PC-9 (cell line): ENCODE data around the gene AMPD2. TPM values are rescaled to one million over a fixed set of nuclear protein-coding genes. Genes with fewer than 3 reads are reported as not detected.
"Not testable (repeated sequence)": the region's sequence is repeated elsewhere in the genome, so short reads cannot be mapped to it uniquely, and the experiment has no call there.

Experiments
- BruUV-seq: library from RNA; stranded (reverse); fragments of 400-500 nt; replicated peaks from 2 replicates; lab custom pipeline; 2021; lab: Mats Ljungman, UMichigan
- CTCF ChIA-PET: fragments of 300-600 bp; sonication (Branson Sonifier 250); formaldehyde crosslinking; loops from one replicate; lab custom pipeline; 2022; ENCODE audit warnings: antibody characterized with exemption; lab: Charles Lee
- POLR2A ChIA-PET: fragments of 300-600 bp; sonication (Branson Sonifier 250); formaldehyde crosslinking; loops from one replicate; lab custom pipeline; 2022; ENCODE audit warnings: antibody characterized with exemption; ENCODE audit not compliant: unreplicated experiment; lab: Charles Lee
- DNase-seq, 2 experiments: peaks; one replicate each; pipeline versions ENCODE4 v3.0.0 to v3.0.0-alpha.2; 2015 to 2022; ENCODE audit warnings: mixed read lengths in 1 of 2
- H2AFZ ChIP-seq: fragments of 200-600 bp; sonication (generic); 2 replicates; pipeline ENCODE4 v1.8.1; 2017; ENCODE audit warnings: antibody characterized with exemption
- H3F3A ChIP-seq: fragments of 200-600 bp; sonication (generic); 2 replicates; pipeline ENCODE4 v1.8.1; 2017; ENCODE audit warnings: antibody characterized with exemption, mild to moderate bottlenecking, low read depth; ENCODE audit not compliant: insufficient read depth
- H3K27ac ChIP-seq: fragments of 200-600 bp; sonication (generic); 2 replicates; pipeline ENCODE4 v1.6.1; 2016; ENCODE audit warnings: mixed run types
- H3K27me3 ChIP-seq: fragments of 200-600 bp; sonication (generic); 2 replicates; pipeline ENCODE4 v1.6.1; 2016; ENCODE audit warnings: low read depth, mixed run types; ENCODE audit not compliant: insufficient read depth
- H3K36me3 ChIP-seq: fragments of 200-600 bp; sonication (generic); 2 replicates; pipeline ENCODE4 v1.6.1; 2016; ENCODE audit warnings: low read depth, mixed run types
- H3K4me1 ChIP-seq: fragments of 200-600 bp; sonication (generic); replicated peaks from 2 replicates; pipeline ENCODE4 v1.6.1; 2016; ENCODE audit warnings: mixed run types; ENCODE audit not compliant: insufficient read depth
- H3K4me2 ChIP-seq: fragments of 200-600 bp; sonication (generic); 2 replicates; pipeline ENCODE4 v1.6.1; 2017; ENCODE audit warnings: mixed run types
- H3K4me3 ChIP-seq: fragments of 200-600 bp; sonication (generic); 2 replicates; pipeline ENCODE4 v1.6.1; 2016; ENCODE audit warnings: mixed run types
- H3K79me2 ChIP-seq: fragments of 200-600 bp; sonication (generic); 2 replicates; pipeline ENCODE4 v1.6.1; 2017; ENCODE audit warnings: low read depth, mixed run types
- H3K9me2 ChIP-seq: fragments of 200-600 bp; sonication (generic); 2 replicates; pipeline ENCODE4 v1.8.1; 2017; ENCODE audit warnings: mild to moderate bottlenecking; ENCODE audit not compliant: insufficient read depth
- H3K9me3 ChIP-seq: fragments of 200-600 bp; sonication (generic); 2 replicates; pipeline ENCODE4 v1.8.1; 2016; ENCODE audit warnings: low read depth; ENCODE audit not compliant: insufficient read depth
- H4K20me1 ChIP-seq: fragments of 200-600 bp; sonication (generic); 2 replicates; pipeline ENCODE4 v1.8.1; 2017; ENCODE audit not compliant: insufficient read depth
- EZH2 ChIP-seq: fragments of 200-600 bp; sonication (generic); IDR thresholded peaks from 2 replicates; pipeline ENCODE4 v1.8.0; 2017; ENCODE audit warnings: antibody characterized with exemption, low read depth
- intact Hi-C: fragments of 100-400 bp; cut with micrococcal nuclease; formaldehyde crosslinking; loops from one replicate; pipeline ENCODE4 v1.10.0; 2022; ENCODE audit not compliant: unreplicated experiment
- total RNA-seq: library from RNA; stranded (reverse); gene quantifications from 2 replicates; pipeline ENCODE4 v1.2.3, GENCODE V29; 2021
- TF ChIP-seq, protein P1 (sequence below): fragments of 200-600 bp; sonication (generic); conservative IDR thresholded peaks from 2 replicates; pipeline ENCODE4 v1.6.1; 2017; ENCODE audit warnings: mixed run types, antibody characterized with exemption, mild to moderate bottlenecking, moderate library complexity

The AMPD2 gene
- total RNA-seq, 1 experiment from 2014 or later: 66.7 TPM

DNA sequence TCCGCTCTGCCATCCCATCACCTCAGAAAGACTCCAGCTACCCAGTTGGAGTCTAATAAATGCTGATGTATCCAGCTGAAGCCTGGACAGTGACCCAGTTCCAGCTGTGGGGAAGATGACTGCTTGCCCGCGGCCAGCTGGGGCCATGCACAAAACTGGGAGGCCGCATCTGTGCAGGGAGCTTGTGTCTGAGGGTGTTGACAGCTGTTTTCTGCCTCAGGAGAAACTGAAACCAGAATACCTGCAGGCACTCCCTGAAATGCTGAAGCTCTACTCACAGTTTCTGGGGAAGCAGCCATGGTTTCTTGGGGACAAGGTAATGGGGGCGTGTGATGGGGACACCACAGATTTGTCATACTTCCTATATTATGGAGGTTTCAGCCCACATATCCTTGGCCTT, 51.4 kb downstream of the AMPD2 start:
- Histone ChIP-seq H3K36me3 (no peaks in the 10 kb centered on the region), H3K4me1 (no peaks in the 10 kb centered on the region), H3F3A (no peaks in the 10 kb centered on the region; the same call in 1 of the 2 replicates), H3K27ac (no peak overlapping the region), H3K79me2 (no peaks in the 10 kb centered on the region), H3K9me3 (no peaks in the 10 kb centered on the region), H4K20me1 (no peaks in the 10 kb centered on the region), H3K27me3 (no peaks in the 10 kb centered on the region), H2AFZ (no peak overlapping the region), H3K4me3 (no peak overlapping the region), H3K9me2 (no peaks in the 10 kb centered on the region), H3K4me2 (no peak overlapping the region)
- TF ChIP-seq, protein P1, sequence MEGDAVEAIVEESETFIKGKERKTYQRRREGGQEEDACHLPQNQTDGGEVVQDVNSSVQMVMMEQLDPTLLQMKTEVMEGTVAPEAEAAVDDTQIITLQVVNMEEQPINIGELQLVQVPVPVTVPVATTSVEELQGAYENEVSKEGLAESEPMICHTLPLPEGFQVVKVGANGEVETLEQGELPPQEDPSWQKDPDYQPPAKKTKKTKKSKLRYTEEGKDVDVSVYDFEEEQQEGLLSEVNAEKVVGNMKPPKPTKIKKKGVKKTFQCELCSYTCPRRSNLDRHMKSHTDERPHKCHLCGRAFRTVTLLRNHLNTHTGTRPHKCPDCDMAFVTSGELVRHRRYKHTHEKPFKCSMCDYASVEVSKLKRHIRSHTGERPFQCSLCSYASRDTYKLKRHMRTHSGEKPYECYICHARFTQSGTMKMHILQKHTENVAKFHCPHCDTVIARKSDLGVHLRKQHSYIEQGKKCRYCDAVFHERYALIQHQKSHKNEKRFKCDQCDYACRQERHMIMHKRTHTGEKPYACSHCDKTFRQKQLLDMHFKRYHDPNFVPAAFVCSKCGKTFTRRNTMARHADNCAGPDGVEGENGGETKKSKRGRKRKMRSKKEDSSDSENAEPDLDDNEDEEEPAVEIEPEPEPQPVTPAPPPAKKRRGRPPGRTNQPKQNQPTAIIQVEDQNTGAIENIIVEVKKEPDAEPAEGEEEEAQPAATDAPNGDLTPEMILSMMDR: no peak
- no peak for TF ChIP-seq EZH2
- no peak for DNase-seq
- BruUV-seq: no TSS peak
- POLR2A ChIA-PET: interaction anchor here (0.7 kb wide), 1 partner anchor 14 kb away, joined by 4 read pairs; no protein-coding TSS in a partner anchor
- intact Hi-C loops: no loop called here
- CTCF ChIA-PET: interaction anchor here (0.6 kb wide), 2 partner anchors 10 to 98 kb away, joined by 3 read pairs; no protein-coding TSS in a partner anchor

DNA sequence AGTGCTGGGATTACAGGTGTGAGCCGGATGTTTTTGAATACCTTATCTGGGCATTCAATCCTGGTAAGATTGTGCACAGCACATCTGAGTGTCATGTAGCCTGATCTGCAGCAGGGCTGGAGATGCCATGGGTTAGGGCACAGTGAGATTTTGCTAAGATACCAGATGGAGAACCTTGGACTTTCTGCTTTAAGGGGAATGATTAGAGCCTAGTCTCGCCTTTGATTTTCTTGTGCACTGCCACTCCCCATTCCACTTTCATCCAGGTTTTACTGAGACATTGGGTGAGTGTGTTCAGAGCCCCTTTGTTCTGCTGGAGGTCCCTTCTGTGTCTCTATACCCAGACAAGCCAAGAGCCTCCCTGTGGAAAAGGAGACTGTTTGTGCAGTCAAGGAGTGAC, 54.2 kb downstream of the AMPD2 start:
- H3K4me1 ChIP-seq, CTCF ChIA-PET, H4K20me1 ChIP-seq, H3K79me2 ChIP-seq, POLR2A ChIA-PET, DNase-seq, intact Hi-C loops, H3K27me3 ChIP-seq, H3K4me2 ChIP-seq, BruUV-seq, H3F3A ChIP-seq, H3K9me2 ChIP-seq, H3K9me3 ChIP-seq, H3K27ac ChIP-seq, H3K36me3 ChIP-seq, H3K4me3 ChIP-seq, H2AFZ ChIP-seq: not testable (repeated sequence)

DNA sequence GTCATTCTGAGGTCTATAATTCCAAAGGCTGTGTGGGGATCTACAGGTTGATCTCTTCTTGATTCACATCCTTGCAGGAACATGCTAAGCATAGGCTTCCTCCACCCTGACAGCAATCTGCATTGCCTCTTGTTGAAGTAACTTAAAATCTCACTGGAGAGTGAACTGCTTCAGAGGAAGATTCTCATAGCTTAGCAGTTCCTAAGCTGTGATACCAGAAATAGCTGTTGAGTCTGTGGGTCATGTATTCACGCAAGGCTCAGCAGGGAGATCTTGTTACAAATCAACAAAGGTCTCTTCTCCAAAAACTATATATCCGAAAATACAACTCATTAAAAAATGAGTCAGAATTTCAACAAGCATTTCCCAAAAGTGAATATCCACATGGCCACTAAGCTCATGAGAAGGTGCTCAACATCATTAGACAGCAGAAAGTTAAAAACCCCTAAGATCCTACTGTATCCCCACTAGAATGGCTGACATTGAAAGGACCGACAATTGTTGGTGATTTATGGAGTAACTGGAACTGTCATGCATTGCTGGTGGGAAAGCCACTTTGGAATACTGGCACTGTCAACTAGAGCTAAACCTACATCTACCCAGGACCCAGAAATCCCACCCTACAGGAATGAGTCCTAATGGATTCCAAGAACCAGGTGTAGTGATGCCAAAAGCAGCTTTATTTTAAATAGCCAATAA, 57.2 kb downstream of the AMPD2 start:
- intact Hi-C loops: not testable (repeated sequence)

DNA sequence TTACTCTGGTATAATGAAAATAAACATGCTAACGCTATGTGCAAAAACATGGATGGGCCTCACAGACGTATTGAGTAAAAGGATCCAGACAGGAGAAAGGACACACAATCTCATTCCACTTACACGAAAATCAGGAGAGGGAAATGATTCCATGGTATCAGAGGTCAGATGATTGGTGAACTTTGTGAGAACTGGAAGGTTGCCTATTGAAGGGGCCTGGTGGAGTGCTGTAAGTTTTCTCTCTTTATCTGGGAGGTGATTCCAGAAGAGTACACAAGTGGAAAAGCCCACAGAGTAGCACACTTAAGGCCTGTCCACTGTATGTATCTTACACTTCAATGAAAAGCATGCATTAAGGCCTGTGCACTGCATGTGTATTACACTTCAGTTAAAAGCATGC, 57.8 kb downstream of the AMPD2 start:
- intact Hi-C loops: no loop called here
- POLR2A ChIA-PET: no interaction called here

More for the DNA sequence above, 57.2 kb downstream of the AMPD2 start:
- H3F3A ChIP-seq, H3K9me3 ChIP-seq, H4K20me1 ChIP-seq, H2AFZ ChIP-seq, BruUV-seq, H3K36me3 ChIP-seq, H3K4me1 ChIP-seq, H3K4me2 ChIP-seq, H3K27ac ChIP-seq, CTCF ChIA-PET, H3K79me2 ChIP-seq, H3K27me3 ChIP-seq, DNase-seq, H3K4me3 ChIP-seq, H3K9me2 ChIP-seq, POLR2A ChIA-PET: not testable (repeated sequence)

DNA sequence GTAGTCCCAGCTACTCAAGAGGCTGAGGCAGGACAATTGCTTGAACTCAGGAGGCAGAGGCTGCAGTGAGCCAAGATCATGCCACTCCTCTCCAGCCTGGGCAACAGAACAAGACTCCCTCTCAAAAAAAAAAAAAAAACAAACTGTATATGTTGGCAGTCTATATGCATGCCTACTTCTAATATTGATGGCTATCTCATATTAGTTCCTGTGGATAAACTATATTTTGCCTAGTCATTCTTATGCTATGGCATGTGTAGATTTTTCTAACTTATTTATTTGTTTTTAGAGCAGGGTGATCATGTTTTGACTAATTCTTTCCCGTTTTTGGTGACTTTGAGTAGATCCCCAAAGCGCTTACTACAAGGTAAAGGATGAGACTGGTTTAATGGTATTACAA, 59.0 kb downstream of the AMPD2 start:
- intact Hi-C loops, H3K36me3 ChIP-seq, POLR2A ChIA-PET, H3K9me3 ChIP-seq, H3K4me1 ChIP-seq, BruUV-seq, H3K9me2 ChIP-seq, H2AFZ ChIP-seq, H4K20me1 ChIP-seq, H3K27me3 ChIP-seq, H3K27ac ChIP-seq, DNase-seq, H3F3A ChIP-seq, H3K4me2 ChIP-seq, H3K79me2 ChIP-seq, H3K4me3 ChIP-seq, CTCF ChIA-PET: not testable (repeated sequence)

More for the DNA sequence above, 57.8 kb downstream of the AMPD2 start:
- Histone ChIP-seq H3K9me3 (no peaks in the 10 kb centered on the region), H3F3A (peaks cover 4% of the 10 kb centered on the region; the same call in 1 of the 2 replicates), H2AFZ (no peak overlapping the region), H3K4me3 (no peak overlapping the region), H3K36me3 (no peaks in the 10 kb centered on the region), H3K4me2 (no peak overlapping the region), H3K27ac (no peak overlapping the region), H4K20me1 (no peaks in the 10 kb centered on the region), H3K27me3 (no peaks in the 10 kb centered on the region), H3K9me2 (no peaks in the 10 kb centered on the region), H3K4me1 (no peaks in the 10 kb centered on the region), H3K79me2 (no peaks in the 10 kb centered on the region)
- TF ChIP-seq, protein P1: no peak
- TF ChIP-seq EZH2: no peak
- DNase-seq: no peak
- CTCF ChIA-PET: no interaction called here
- no TSS peak for BruUV-seq
